Measurements from ENCODE around the gene ZBTB7B. TPM values are rescaled to one million over a fixed set of nuclear protein-coding genes. Genes with fewer than 3 reads are reported as not detected.
A peak's percentile ranks its signal among the peaks of the same experiment; 100 is the strongest.

Gene ZBTB7B
- total and polyA plus RNA-seq, 2 donors, result 14.7 to 52.0 TPM

DNA sequence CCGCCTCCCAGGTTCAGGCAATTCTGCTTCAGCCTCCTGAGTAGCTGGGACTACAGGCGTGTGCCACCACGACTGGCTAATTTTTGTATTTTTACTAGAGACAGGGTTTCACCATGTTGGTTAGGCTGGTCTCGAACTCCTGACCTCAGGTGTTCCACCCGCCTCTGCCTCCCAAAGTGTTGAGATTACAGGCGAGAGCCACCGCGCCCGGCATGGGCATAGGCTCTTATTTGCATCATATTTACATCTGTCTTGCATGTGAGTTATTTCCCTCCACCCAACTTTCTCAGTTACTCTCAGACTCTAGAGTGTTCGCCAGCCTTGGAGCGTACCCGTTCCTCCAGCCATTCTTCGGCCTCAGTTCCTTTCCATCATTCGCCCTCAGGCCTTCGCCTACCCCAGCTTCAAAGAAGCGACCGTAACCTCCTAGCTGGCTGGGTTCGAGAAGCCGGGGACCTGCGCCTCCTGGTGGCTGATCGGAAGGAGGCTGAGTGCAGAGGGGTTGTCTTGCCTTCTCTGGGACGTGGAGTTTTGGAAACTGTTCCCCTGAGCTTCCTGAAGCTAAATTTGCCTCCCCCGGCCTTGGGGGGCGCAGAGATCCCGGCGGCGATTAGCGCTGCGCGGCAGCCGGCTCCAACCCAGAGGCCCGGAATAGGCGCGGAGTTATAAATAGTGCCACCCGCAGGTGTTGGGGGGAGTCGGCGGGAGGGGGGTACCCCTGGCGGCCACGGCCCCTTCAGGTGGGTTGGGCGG, 3.6 kb upstream of the ZBTB7B start:
- H3K36me3 ChIP-seq (ENCODE audit: insufficient read depth), result no peaks in the 10 kb centered on the region
- H3K27ac ChIP-seq (ENCODE audit: low read depth), result no peak overlapping the region
- WGBS, result 10% methylated on average over 40 of the region's 40 CpGs
- peak overlapping the region; percentile 29 for H3K4me3 ChIP-seq (ENCODE audit: low read depth, low read length)
- DNase-seq (ENCODE audit: extremely low spot score), result no peak
- no peaks in the 10 kb centered on the region for H3K4me1 ChIP-seq (ENCODE audit: insufficient read depth)

DNA sequence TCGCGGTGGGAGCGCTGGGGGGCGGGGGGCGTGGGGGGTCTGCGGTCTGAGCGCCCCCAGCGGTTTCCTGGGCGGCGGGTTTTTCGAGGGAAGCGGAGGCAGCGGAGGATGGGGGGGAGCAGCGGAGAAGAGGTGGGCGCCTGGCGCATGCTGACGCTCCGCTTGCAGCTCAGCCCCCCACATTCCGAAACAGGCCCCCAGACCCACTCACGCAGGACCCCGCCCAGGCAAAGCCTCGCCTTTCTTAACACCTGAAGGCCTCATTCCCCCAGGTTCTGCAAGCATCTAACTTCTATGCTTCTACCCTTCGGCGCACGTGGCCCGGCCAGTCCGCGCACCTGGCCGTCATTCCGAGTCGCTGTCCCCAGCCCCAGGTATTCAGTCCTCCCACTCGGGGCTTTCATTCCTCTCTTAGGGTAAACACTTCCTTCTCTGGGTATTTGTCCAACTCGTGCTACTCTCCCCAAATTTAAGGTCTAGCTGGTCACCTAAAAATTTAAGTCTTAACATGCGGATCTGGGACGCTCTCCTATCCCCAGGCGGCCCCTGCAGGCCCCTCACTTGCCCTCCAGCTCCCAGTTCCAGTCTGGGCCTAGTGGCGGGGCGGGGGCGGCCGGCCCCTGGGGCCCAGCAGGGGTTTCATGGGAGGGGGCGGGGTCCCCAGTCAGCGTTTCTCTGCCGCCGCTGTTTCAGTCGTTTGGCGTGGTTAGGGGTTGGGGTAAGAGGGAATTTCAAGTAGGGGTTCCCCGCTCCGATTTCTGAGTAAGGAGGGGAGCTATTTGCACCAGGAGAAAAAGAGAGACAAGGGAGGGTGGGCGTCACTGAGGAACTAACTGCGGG, 2.8 kb upstream of the ZBTB7B start:
- WGBS, result 2% methylated on average over 50 of the region's 50 CpGs
- DNase-seq (ENCODE audit: extremely low spot score), result no peak
- Histone ChIP-seq H3K4me3 (ENCODE audit: low read depth, low read length) (peak overlapping the region; percentile 83), H3K27ac (ENCODE audit: low read depth) (peak overlapping the region; percentile 61), H3K36me3 (ENCODE audit: insufficient read depth) (no peaks in the 10 kb centered on the region), H3K4me1 (ENCODE audit: insufficient read depth) (no peaks in the 10 kb centered on the region)

DNA sequence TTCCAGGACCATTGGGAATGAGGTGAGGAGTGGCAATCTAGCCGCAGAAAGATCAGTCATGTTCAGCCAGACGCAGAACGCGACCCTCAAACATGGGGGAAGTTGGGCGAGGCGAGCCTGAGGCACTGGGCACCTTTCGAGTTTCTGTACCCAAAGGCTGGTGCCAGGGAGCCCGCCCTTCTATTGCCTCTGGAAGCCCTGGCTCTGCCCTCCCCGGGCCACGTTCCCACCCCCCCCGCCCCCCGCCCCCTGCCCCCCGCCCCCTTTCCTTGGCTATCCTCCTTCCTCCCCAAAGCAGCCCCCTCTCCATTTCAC, 2.2 kb upstream of the ZBTB7B start:
- whole genome bisulfite sequencing, result 2% methylated on average over 13 of the region's 13 CpGs
- Histone ChIP-seq H3K36me3 (ENCODE audit: insufficient read depth) (no peaks in the 10 kb centered on the region), H3K27ac (ENCODE audit: low read depth) (peak overlapping the region; percentile 88), H3K4me3 (ENCODE audit: low read depth, low read length) (peak overlapping the region; percentile 83), H3K4me1 (ENCODE audit: insufficient read depth) (no peaks in the 10 kb centered on the region)
- DNase-seq (ENCODE audit: extremely low spot score), result no peak

DNA sequence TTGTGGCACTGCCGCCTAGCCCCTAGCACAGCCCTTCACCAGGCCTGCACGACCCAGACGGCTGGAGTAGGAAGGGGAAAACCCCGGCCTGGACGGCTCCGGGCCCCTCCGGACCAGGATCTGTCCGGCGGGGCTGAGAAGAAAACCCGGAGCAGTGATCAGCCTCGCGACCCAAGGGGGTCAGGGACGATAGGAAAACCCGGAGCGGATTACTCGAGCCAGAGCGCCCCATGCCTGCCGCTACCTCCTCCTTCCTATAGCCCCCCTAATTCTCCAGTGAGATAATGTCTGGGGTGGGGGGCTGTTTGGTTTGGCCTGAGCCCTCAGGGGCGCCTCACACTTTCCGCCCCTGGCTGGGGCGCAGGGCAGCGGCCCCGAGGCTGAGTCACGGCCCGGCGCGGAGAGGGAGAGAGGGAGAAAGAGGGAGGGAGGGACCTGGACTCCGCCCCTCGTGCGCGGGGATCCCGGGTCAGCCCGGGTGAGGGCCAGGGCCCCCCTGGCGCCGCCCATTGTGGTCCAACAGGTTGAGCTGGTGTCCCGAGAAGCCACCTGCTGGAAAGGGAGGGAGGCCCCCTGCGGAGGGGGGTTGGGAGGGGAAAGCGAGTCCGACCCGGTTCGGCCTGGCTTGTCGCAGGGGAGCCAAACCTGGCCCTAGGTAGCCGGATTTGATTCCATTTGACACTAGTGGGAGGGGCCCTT, 1.7 kb upstream of the ZBTB7B start:
- Histone ChIP-seq H3K36me3 (ENCODE audit: insufficient read depth) (no peaks in the 10 kb centered on the region), H3K27ac (ENCODE audit: low read depth) (peak overlapping the region; percentile 88), H3K4me3 (ENCODE audit: low read depth, low read length) (peak overlapping the region; percentile 83), H3K4me1 (ENCODE audit: insufficient read depth) (no peaks in the 10 kb centered on the region)
- DNase-seq (ENCODE audit: extremely low spot score), result peak; percentile 75
- WGBS, result under 1% methylated on average over 43 of the region's 43 CpGs

DNA sequence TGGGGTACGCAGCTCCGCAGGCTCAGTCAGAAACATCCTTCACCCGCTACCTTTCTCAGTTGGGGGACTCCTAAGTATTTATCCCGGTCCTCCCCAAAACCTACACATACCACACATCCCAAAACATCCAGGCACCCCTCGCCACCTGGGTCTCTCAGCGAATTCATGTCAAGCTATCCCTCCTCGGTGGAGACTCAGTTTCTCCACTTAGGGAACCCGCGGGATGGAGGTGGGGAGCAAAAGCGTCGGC, 1.3 kb upstream of the ZBTB7B start:
- no peaks in the 10 kb centered on the region for H3K4me1 ChIP-seq (ENCODE audit: insufficient read depth)
- DNase-seq (ENCODE audit: extremely low spot score), result no peak
- H3K4me3 ChIP-seq (ENCODE audit: low read depth, low read length), result peak overlapping the region; percentile 83
- peak overlapping the region; percentile 88 for H3K27ac ChIP-seq (ENCODE audit: low read depth)
- under 1% methylated on average over 11 of the region's 11 CpGs for WGBS
- H3K36me3 ChIP-seq (ENCODE audit: insufficient read depth), result no peaks in the 10 kb centered on the region

DNA sequence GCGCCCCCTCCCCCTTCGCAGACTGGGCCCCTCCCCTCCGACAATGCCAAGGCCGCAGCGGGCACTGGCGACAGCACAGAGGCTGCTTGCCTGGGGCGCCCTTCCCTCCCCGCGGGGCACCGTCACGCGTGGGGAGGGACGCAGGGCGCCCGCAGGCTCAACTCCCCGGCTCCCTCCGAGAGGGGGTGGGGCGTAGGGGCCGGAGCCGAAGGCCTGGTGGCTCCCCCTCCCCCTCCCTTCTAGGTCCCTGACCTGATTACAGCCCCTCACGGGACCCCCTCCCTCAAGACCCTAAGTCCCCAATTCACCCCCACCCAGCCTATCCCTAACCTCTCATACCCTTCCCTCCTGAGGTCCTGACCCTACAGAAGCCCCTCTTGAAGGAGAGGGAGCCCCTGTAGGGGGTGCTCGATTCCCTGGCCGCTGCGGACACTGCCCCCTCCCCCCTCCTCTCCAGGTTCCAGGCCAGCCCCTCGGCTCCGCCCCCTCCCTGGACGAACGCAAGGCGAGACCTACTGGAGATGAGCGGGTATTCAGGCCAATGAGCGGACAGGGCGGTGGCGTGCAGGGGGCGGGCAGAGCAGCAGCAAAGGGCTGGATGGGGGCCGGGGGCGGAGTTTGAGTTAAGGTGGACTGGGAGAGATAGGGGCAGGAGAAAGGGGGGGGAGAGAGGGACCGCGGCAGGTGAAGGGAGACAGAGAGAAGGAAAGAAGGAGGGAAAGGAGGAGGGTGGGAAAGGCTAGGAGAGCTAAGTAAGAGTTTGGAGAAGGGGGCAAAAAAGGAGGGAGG, 733 bp upstream of the ZBTB7B start:
- WGBS, result under 1% methylated on average over 38 of the region's 38 CpGs
- no peaks in the 10 kb centered on the region for H3K36me3 ChIP-seq (ENCODE audit: insufficient read depth)
- H3K4me3 ChIP-seq (ENCODE audit: low read depth, low read length), result peak overlapping the region; percentile 83
- DNase-seq (ENCODE audit: extremely low spot score), result peak; percentile 99
- H3K4me1 ChIP-seq (ENCODE audit: insufficient read depth), result no peaks in the 10 kb centered on the region
- peak overlapping the region; percentile 88 for H3K27ac ChIP-seq (ENCODE audit: low read depth)

DNA sequence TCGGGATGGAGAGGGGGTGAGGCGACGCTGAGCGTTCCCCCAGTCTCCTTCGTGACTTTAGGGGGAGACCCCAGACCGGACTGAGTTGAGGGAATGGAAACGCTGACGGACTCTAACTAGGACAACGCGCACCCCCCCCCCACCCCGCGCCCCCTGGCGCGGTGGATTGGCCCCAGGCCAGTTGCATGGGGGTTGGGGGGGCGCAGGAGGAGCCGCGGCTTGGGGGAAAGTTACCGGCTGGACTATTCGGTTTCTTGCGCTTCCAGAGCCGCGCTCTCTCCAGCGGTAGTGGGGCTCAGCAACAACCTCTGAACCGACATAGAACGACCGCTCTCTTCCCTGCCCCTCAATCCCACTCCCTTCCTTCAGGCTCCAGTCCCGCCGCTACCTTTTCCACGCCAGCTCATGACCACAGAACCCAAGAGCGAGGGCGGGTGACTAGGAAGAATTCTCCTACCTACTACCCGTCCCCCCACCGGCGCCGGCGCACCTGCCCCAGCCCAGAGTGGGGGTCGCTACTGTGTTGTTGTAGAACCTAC, 694 bp downstream of the ZBTB7B start:
- under 1% methylated on average over 37 of the region's 37 CpGs for WGBS
- no peak for DNase-seq (ENCODE audit: extremely low spot score)
- H3K4me3 ChIP-seq (ENCODE audit: low read depth, low read length), result peak overlapping the region; percentile 83
- H3K27ac ChIP-seq (ENCODE audit: low read depth), result peak overlapping the region; percentile 89
- H3K4me1 ChIP-seq (ENCODE audit: insufficient read depth), result no peaks in the 10 kb centered on the region
- no peaks in the 10 kb centered on the region for H3K36me3 ChIP-seq (ENCODE audit: insufficient read depth)

DNA sequence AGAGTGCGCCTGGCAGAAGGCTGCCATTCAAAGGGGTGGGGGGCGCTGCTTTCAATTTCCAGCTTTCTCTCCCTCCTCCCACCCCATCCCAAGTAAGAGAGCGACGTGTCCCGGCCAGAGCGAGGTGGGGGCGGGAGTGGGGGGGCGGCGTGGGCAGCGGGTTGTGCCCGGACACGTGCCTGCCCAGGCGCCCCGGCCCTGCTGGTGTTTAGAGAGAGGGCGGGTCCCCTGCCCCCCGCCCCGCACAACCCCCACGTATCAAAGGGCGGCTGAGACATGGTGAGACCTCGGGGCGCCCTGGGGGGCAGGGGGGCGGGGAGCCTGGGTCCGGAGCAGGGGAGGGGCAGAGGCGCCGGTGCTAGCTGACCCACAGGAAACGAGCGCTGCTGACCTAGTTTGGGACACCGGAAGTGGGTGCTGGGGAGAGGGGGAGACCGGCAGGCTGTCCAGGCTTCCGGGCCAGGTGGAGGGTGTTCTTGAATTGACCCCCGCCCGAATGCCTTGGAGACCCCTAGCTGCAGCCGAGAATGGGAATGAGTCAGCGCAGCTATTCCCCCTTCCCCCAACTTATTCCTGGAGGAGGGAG, 1.3 kb downstream of the ZBTB7B start:
- Histone ChIP-seq H3K36me3 (ENCODE audit: insufficient read depth) (no peaks in the 10 kb centered on the region), H3K27ac (ENCODE audit: low read depth) (peak overlapping the region; percentile 89), H3K4me3 (ENCODE audit: low read depth, low read length) (peak overlapping the region; percentile 83), H3K4me1 (ENCODE audit: insufficient read depth) (no peaks in the 10 kb centered on the region)
- DNase-seq (ENCODE audit: extremely low spot score), result no peak
- under 1% methylated on average over 34 of the region's 34 CpGs for WGBS

DNA sequence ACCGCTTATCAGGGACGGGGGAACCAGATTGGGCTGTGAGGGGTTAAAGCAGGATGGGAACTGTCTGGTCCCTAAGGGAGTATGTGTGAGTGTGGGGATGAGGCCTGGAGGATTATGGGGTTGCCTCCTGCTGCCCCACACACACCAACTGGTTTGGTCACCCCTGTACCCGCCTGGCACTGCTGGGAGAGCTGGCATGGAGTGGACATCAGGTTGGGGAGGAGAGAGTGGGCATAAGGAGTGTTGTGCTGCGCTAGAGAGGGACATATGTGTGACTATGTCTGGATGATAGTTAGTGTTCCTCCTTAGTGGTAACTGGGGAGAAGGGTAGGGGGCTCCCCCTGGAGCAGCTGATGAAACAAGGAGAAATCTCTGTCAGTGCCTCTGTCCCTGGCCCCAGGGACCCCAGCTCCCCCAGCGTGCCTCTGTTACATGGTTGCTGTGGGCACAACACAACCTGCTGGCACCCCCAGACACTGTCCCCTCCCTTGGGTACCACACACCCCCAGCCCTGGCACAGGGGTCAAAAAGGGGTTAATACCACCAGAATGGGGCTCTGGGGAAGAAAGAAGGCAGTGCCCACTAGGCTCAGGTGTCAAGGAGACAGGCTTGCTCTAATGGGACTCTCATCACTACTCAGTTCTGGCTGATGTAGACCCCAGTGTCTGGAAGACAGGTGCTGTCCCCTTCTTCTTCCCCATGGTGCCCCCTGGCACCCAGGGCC, 1.9 kb downstream of the ZBTB7B start:
- no peaks in the 10 kb centered on the region for H3K4me1 ChIP-seq (ENCODE audit: insufficient read depth)
- 41% methylated on average over 5 of the region's 5 CpGs for WGBS
- peak overlapping the region; percentile 83 for H3K4me3 ChIP-seq (ENCODE audit: low read depth, low read length)
- H3K36me3 ChIP-seq (ENCODE audit: insufficient read depth), result no peaks in the 10 kb centered on the region
- peak overlapping the region; percentile 89 for H3K27ac ChIP-seq (ENCODE audit: low read depth)
- DNase-seq (ENCODE audit: extremely low spot score), result no peak

DNA sequence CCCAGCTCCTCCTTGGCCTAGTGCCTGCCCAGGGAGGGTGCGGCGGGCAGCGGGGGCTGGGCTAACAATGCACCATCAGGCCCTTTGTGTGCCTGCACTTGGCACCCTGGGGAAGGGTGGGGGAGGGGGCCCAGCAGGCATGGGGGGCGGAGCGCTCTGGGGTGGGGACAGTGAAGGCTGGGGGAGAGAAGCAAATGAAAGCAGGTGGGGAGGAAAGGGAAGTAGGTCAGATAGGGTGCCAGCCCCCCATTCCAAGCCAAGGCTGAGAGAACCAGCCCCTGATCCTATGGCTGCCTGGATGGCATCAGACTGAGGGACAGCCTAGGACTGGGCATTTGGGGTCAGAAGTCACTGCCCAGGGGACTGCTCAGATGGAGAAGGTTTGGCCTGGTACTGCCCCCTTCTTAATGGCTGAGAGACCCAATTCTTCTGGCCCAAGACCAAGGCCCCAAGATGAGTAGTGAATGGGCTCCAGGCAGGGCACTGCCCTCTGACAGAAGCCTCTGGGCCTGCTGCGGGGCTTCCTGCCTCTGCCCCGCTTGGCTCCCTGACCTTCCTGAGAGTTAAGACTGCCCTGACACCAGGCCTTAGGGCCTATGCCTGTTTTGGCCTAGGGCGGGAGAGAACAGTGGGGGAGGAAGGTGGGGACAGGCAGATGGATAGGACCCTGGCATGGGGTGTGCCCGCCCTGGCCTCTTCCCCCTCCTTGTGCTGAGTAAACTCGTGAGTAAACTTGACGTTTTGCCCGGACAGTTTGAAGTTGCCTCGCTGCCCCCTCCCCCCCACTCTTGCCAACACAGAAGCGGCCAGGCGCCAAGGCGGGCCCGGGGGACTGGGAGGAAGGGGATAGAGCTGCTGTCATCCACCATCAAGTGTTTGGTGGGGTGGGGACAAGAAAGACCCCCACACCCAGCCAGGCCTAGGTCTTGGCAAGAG, 2.7 kb downstream of the ZBTB7B start:
- Histone ChIP-seq H3K27ac (ENCODE audit: low read depth) (peak overlapping the region; percentile 89), H3K36me3 (ENCODE audit: insufficient read depth) (no peaks in the 10 kb centered on the region), H3K4me3 (ENCODE audit: low read depth, low read length) (no peak overlapping the region), H3K4me1 (ENCODE audit: insufficient read depth) (no peaks in the 10 kb centered on the region)
- DNase-seq (ENCODE audit: extremely low spot score), result no peak
- 53% methylated on average over 17 of the region's 17 CpGs for WGBS

DNA sequence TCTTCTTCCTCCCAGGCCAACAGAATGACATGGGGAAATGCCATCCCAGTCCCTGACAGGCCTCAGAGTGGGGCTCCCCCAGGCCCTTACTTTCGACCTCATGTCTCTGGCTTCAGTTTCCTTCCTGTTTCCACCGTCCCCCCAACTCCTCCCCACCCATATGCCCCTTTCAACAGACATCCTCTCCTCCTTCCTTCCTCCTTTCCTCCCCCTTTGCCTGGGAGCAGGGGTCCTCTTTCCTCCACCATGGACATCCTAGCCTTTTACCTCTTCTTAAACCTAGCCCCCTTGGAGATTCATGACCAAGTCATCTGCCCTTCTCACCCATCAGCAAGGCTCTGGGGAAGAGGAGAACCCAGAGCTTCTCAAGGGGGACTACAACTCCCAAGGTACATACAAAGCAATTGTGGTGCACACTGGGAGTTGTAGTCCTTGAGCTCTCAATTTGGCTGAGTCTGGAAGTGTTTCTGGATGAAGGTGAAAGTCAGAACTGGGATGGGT, 4.0 kb downstream of the ZBTB7B start:
- no peaks in the 10 kb centered on the region for H3K36me3 ChIP-seq (ENCODE audit: insufficient read depth)
- no peak overlapping the region for H3K4me3 ChIP-seq (ENCODE audit: low read depth, low read length)
- 62% methylated on average over 2 of the region's 2 CpGs for WGBS
- no peak for DNase-seq (ENCODE audit: extremely low spot score)
- no peak overlapping the region for H3K27ac ChIP-seq (ENCODE audit: low read depth)
- no peaks in the 10 kb centered on the region for H3K4me1 ChIP-seq (ENCODE audit: insufficient read depth)

All from urinary bladder (tissue), 4 donors.